K562 (cell line): ENCODE measurements around the gene PTCH2. TPM values are rescaled to one million over a fixed set of nuclear protein-coding genes. Genes with fewer than 3 reads are reported as not detected.

Experiments
- GABPB1 ChIP-seq: sonication (generic); formaldehyde crosslinking; IDR thresholded peaks from 2 replicates; pipeline ENCODE4 v1.8.0; 2022; ENCODE audit warnings: mild to moderate bottlenecking, missing genetic modification reagents
- MYNN ChIP-seq, 2 experiments: sonication (generic); formaldehyde crosslinking in 1 of 2; IDR thresholded peaks; 2 replicates each; pipeline versions ENCODE4 v1.5.0 to v1.6.1; 2016 to 2020; ENCODE audit warnings: antibody characterized with exemption in 1 of 2, missing genetic modification reagents in 1 of 2
- NKRF ChIP-seq: fragments of 450-650 bp; IDR thresholded peaks from 2 replicates; pipeline ENCODE4 v1.6.1; 2016; ENCODE audit warnings: borderline replicate concordance
- PYGO2 ChIP-seq: fragments of 450-650 bp; IDR thresholded peaks from 2 replicates; pipeline ENCODE4 v1.6.1; 2016; ENCODE audit warnings: mild to moderate bottlenecking, missing genetic modification characterization, moderate library complexity, missing compliant biosample characterization
- ZNF146 ChIP-seq: IDR thresholded peaks from one replicate; pipeline ENCODE4 v1.6.1; 2018; ENCODE audit warnings: missing compliant biosample characterization; ENCODE audit not compliant: unreplicated experiment
- ZNF717 ChIP-seq: fragments of 250-450 bp; sonication (Bioruptor Pico); IDR thresholded peaks from 2 replicates; pipeline ENCODE4 v1.5.0; 2021
- polyA plus RNA-seq, 8 experiments: library from polyadenylated mRNA; depleted of rRNA in 4 of 8; stranded (reverse) in 5 of 8; unstranded in 3 of 8; fragments of >200 nt; fragmentation: Nextera tagmentation in 2 of 8; fragmentation: Illumina TruSeq in 1 of 8; extraction: Ambion mirVana in 2 of 8; extraction: Trizol in 1 of 8; gene quantifications; 2 replicates each; pipeline versions ENCODE4 v1.2.1 to v1.2.3, GENCODE V29; 2011 to 2014; ENCODE audit warnings: inconsistent platforms in 1 of 8, missing spikeins in 1 of 8
- total RNA-seq, 7 experiments: library from RNA; depleted of rRNA in 6 of 7; stranded (reverse); fragments of >200 nt in 6 of 7; fragmentation: Illumina TruSeq in 2 of 7; extraction: Trizol in 2 of 7; gene quantifications; 2 replicates each; pipeline versions ENCODE4 v1.2.1 to v1.2.3, GENCODE V29; 2011 to 2021; ENCODE audit warnings: low replicate concordance in 1 of 7
- TF ChIP-seq, protein P1 (sequence below): fragments of 450-650 bp; IDR thresholded peaks from 2 replicates; pipeline ENCODE4 v1.6.1; 2017; ENCODE audit warnings: antibody characterized with exemption, mild to moderate bottlenecking
- TF ChIP-seq, protein P2 (sequence below): fragments of 450-650 bp; IDR thresholded peaks from 2 replicates; pipeline ENCODE4 v1.6.1; 2016; ENCODE audit warnings: mild to moderate bottlenecking, moderate library complexity

Gene PTCH2
- total and polyA plus RNA-seq, 9 of the 15 experiments (the other 6 are each of a cell fraction or from before 2014, with no cell fraction given): 0.15 to 27.3 (median 0.48) TPM; not detected in 1

GRCh38 chr1:44799770-44800584, 43.1 kb downstream of the PTCH2 start, which contains the start of gene PLK3 (continued):
- no peak for TF ChIP-seq ZNF717 (CRISPR knock-in tag)
- TF ChIP-seq, protein P1, sequence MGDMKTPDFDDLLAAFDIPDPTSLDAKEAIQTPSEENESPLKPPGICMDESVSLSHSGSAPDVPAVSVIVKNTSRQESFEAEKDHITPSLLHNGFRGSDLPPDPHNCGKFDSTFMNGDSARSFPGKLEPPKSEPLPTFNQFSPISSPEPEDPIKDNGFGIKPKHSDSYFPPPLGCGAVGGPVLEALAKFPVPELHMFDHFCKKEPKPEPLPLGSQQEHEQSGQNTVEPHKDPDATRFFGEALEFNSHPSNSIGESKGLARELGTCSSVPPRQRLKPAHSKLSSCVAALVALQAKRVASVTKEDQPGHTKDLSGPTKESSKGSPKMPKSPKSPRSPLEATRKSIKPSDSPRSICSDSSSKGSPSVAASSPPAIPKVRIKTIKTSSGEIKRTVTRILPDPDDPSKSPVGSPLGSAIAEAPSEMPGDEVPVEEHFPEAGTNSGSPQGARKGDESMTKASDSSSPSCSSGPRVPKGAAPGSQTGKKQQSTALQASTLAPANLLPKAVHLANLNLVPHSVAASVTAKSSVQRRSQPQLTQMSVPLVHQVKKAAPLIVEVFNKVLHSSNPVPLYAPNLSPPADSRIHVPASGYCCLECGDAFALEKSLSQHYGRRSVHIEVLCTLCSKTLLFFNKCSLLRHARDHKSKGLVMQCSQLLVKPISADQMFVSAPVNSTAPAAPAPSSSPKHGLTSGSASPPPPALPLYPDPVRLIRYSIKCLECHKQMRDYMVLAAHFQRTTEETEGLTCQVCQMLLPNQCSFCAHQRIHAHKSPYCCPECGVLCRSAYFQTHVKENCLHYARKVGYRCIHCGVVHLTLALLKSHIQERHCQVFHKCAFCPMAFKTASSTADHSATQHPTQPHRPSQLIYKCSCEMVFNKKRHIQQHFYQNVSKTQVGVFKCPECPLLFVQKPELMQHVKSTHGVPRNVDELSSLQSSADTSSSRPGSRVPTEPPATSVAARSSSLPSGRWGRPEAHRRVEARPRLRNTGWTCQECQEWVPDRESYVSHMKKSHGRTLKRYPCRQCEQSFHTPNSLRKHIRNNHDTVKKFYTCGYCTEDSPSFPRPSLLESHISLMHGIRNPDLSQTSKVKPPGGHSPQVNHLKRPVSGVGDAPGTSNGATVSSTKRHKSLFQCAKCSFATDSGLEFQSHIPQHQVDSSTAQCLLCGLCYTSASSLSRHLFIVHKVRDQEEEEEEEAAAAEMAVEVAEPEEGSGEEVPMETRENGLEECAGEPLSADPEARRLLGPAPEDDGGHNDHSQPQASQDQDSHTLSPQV: peak; percentile 90
- TF ChIP-seq, protein P2, sequence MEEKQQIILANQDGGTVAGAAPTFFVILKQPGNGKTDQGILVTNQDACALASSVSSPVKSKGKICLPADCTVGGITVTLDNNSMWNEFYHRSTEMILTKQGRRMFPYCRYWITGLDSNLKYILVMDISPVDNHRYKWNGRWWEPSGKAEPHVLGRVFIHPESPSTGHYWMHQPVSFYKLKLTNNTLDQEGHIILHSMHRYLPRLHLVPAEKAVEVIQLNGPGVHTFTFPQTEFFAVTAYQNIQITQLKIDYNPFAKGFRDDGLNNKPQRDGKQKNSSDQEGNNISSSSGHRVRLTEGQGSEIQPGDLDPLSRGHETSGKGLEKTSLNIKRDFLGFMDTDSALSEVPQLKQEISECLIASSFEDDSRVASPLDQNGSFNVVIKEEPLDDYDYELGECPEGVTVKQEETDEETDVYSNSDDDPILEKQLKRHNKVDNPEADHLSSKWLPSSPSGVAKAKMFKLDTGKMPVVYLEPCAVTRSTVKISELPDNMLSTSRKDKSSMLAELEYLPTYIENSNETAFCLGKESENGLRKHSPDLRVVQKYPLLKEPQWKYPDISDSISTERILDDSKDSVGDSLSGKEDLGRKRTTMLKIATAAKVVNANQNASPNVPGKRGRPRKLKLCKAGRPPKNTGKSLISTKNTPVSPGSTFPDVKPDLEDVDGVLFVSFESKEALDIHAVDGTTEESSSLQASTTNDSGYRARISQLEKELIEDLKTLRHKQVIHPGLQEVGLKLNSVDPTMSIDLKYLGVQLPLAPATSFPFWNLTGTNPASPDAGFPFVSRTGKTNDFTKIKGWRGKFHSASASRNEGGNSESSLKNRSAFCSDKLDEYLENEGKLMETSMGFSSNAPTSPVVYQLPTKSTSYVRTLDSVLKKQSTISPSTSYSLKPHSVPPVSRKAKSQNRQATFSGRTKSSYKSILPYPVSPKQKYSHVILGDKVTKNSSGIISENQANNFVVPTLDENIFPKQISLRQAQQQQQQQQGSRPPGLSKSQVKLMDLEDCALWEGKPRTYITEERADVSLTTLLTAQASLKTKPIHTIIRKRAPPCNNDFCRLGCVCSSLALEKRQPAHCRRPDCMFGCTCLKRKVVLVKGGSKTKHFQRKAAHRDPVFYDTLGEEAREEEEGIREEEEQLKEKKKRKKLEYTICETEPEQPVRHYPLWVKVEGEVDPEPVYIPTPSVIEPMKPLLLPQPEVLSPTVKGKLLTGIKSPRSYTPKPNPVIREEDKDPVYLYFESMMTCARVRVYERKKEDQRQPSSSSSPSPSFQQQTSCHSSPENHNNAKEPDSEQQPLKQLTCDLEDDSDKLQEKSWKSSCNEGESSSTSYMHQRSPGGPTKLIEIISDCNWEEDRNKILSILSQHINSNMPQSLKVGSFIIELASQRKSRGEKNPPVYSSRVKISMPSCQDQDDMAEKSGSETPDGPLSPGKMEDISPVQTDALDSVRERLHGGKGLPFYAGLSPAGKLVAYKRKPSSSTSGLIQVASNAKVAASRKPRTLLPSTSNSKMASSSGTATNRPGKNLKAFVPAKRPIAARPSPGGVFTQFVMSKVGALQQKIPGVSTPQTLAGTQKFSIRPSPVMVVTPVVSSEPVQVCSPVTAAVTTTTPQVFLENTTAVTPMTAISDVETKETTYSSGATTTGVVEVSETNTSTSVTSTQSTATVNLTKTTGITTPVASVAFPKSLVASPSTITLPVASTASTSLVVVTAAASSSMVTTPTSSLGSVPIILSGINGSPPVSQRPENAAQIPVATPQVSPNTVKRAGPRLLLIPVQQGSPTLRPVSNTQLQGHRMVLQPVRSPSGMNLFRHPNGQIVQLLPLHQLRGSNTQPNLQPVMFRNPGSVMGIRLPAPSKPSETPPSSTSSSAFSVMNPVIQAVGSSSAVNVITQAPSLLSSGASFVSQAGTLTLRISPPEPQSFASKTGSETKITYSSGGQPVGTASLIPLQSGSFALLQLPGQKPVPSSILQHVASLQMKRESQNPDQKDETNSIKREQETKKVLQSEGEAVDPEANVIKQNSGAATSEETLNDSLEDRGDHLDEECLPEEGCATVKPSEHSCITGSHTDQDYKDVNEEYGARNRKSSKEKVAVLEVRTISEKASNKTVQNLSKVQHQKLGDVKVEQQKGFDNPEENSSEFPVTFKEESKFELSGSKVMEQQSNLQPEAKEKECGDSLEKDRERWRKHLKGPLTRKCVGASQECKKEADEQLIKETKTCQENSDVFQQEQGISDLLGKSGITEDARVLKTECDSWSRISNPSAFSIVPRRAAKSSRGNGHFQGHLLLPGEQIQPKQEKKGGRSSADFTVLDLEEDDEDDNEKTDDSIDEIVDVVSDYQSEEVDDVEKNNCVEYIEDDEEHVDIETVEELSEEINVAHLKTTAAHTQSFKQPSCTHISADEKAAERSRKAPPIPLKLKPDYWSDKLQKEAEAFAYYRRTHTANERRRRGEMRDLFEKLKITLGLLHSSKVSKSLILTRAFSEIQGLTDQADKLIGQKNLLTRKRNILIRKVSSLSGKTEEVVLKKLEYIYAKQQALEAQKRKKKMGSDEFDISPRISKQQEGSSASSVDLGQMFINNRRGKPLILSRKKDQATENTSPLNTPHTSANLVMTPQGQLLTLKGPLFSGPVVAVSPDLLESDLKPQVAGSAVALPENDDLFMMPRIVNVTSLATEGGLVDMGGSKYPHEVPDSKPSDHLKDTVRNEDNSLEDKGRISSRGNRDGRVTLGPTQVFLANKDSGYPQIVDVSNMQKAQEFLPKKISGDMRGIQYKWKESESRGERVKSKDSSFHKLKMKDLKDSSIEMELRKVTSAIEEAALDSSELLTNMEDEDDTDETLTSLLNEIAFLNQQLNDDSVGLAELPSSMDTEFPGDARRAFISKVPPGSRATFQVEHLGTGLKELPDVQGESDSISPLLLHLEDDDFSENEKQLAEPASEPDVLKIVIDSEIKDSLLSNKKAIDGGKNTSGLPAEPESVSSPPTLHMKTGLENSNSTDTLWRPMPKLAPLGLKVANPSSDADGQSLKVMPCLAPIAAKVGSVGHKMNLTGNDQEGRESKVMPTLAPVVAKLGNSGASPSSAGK: peak; percentile 97
- TF ChIP-seq ZNF146 (CRISPR knock-in tag): no peak
- TF ChIP-seq MYNN (IDR thresholded peaks at IDR 0.05): peak; percentile 93
- TF ChIP-seq MYNN (CRISPR knock-in tag; IDR thresholded peaks at IDR 0.05): no peak
- no peak for TF ChIP-seq PYGO2 (tag)
- peak; percentile 99 for TF ChIP-seq NKRF
- peak; percentile 62; the same call in 1 of the 2 replicates for TF ChIP-seq GABPB1 (CRISPR knock-in tag)
